GM21619 (cell line): ENCODE measurements around the gene PIWIL4.

Experiments
- ATAC-seq: cut with Tn5 transposase; IDR thresholded peaks from one replicate; pipeline ENCODE4 v1.9.1; 2021; ENCODE audit not compliant: unreplicated experiment

Gene PIWIL4

GRCh38 chr11:94661444-94661843, 94.3 kb downstream of the PIWIL4 start:
- ATAC-seq = no peak

DNA sequence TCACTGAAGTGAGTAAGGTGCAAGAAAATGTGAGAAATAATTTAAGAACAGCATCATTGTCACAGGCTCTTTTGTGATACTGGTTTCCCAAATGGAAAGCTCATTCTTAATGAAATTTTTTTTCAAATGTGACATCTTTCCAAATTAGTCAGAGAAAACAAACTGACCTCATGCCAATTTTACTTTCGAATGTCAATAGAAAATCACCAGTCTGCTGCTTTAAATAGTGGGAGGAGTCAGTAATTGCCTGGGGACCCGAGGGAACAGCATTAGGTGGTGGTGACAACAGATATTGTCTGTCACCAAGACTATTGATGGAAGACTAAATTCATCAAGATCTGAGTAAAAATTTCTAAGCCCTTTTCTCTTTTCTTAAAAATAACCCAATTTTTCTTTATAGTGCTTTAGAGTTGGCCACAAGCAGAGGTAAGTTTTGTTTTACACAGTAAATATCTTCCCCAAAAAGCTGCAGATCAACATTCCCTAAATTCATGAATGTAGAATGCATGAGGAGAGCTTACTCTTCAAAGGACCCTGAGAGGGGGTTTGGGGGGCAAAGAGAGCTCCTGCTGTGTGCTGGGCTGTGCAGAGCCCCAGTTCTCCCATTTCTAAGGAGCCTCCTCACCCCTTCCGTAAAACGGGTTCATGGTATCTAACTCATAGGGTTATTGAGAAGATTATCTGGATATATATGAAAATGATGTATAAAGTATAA, 95.1 kb downstream of the PIWIL4 start:
- ATAC-seq = no peak

GRCh38 chr11:94662846-94663390, 95.8 kb downstream of the PIWIL4 start:
- ATAC-seq = no peak

- no peak for ATAC-seq
These were observed 97.2 kb downstream of the PIWIL4 start for GRCh38 chr11:94664346-94664745.

DNA sequence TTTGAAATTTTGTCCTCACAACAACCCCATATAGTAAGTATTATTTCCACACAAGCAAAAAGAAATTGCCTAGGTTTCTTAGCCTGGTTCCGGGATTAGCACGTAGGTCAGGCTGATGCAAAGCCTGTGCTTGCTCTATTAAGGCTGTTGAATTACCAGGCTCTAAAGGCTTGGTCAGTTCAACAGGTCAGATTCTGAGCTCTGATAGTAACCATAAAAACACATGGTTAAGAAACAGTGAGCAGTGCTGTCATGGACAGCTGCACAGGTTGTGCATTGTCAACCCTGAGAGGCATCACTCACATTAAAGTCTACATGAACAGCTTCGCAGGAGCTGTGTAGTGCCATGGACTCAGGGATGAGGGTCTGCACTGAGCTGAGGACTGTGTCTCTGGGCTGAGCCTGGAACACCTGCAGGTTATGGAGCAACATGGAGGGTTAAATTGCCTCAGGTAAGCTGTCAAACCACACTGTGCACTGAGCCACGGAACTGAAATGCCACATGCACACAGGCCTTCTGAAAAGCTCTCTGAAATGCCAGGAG, 98.0 kb downstream of the PIWIL4 start:
- ATAC-seq = no peak

DNA sequence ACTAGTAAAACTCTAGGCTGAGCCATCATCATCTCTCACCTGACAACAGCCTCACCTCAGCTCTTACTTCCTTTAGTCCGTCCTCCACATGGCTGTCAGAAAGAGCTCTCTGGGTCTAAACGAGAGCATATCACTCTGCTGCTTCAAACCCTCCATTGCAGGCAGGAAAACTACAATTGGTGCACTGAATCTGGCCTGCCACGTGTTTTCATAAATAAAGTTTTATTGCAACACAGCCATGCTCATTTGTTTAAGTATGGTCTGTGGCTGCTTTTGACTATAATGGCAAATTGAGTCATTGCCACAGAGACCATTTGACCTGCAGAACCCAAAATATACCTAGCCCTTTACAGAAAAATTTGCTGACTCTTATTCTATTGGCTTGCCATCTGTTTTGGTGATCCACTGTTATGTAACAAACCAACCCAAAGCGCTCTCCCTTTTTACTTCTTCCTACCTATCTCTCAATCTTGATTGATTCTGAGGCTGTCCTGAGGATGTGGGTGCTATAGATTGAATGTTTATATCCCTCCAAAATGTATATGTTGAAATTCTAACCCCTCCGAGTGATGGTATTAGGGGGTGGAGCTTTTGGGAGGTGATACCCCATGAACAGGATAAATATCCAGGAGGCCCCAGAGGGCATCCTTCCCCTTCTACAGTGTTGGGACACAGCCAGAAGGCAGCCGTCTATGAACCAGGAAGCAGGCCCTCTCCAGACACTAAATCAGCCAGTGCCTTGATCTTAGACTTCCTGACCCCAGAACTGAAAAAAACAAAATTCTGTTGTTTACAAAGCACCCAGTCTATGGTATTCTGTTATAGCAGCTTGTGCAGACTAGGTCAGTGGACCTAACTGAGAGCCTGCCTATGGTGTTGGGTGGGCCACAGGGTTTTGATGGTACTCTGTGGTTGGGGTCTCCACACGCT, 99.9 kb downstream of the PIWIL4 start:
- ATAC-seq = no peak

GRCh38 chr11:94668212-94668793, 101.1 kb downstream of the PIWIL4 start:
- ATAC-seq = no peak

- ATAC-seq = no peak
These were observed 101.9 kb downstream of the PIWIL4 start for GRCh38 chr11:94669023-94669422.
